T-helper 1 cell treated with Interleukin-12 subunit alpha and Interleukin-12 subunit beta and Interleukin-4 antibody, amounts not matched to agents 30 ng/mL and 1 ng/mL, for 36 hours (primary cell): Measurements from ENCODE around the gene MEGF11. TPM values are rescaled to one million over a fixed set of nuclear protein-coding genes. Genes with fewer than 3 reads are reported as not detected.

Experiments
- intact Hi-C: fragments of 100-400 bp; cut with micrococcal nuclease; formaldehyde crosslinking; loops from one replicate; pipeline ENCODE4 v1.15.1; 2024
- total RNA-seq: library from RNA; stranded (reverse); gene quantifications from 2 replicates; pipeline ENCODE4 v1.2.3, GENCODE V29; 2022

Gene MEGF11
- total RNA-seq, 1 donor from 2014 or later: 0.78 TPM

DNA sequence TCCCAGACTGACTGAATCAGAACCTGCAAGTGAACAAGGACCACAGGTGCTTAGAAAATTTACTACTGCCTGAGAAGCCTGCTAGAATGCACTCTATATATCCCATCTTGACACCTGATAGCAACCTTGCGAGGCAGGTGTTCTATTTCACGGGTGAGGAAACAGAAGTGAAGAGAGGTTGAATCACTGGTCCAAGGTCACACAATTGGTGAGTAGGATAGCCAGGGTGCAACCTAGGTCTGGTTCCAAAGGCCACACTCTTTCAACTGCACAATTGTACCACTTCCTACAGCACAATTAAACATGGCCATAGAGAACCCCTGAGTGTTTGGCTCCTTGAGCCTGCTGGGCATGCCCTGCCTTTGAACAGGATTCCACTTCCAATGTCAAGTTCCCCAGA is 297.2 kb downstream of the MEGF11 start:
- intact Hi-C loops: no loop called here

GRCh38 chr15:65954289-65954741 is 299.2 kb downstream of the MEGF11 start:
- intact Hi-C loops: no loop called here

DNA sequence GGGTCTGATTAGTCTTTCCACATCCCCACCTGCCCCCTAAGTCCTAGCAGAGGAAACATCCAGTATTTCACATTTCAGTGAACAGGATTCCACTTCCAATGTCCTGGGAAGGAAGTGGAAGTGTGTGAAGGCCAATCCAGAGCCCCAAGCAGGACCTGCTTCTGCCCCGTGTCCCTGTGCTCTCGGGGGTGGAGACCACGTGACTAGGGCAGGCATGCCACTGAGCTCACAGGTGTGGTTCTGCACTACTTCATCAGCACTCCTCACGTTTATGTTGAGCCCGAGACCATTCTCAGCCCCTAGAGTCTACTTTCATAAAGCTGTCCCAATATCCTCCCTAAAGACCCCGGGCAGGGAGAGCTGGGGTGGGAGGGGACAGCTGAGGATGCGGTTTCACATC is 299.9 kb downstream of the MEGF11 start:
- intact Hi-C loops: no loop called here

GRCh38 chr15:65952391-65953053 is 301.0 kb downstream of the MEGF11 start:
- intact Hi-C loops: no loop called here

DNA sequence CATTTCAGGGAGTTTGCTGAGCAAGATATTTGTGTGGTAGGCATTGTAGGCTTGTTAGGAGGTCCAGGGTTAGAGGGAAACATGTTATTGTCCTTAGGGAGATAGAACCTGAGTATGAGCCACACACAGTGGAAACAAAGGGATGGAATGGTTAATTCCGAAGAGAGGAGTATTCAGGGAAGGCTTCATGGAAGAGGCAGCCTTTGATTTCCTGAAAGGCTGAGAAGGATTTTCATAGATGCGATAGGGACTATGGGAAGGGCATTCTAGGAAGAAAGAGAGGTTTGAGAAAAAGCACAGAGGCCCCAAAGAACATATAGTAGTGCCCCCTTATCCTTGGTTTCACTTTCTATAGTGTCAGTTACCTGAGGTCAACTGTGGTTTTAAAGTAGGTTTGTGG is 302.5 kb downstream of the MEGF11 start:
- intact Hi-C loops: no loop called here

DNA sequence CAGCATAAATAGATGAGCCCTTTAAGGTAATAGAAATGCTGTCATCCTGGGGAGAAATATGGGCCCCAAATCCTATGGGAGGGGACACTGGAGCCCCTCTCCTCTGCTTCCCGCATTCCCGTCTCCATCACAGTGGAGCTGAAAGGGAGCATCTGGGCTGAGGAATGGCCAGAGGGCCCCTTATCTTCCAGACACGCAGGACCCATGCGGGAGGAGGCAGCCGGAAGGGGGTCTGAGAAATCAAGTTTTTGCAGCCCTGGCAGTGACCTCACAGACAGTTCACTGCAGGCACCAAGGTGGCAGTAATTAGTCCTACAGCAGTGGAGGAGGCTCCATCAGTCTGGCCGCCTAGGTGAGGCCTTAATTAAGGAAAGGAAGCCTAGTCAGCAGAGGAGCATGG is 304.1 kb downstream of the MEGF11 start:
- intact Hi-C loops: loop anchor here (10.0 kb wide), 1 partner anchor 315 kb away; no protein-coding TSS in a partner anchor

GRCh38 chr15:65949011-65949410 is 304.5 kb downstream of the MEGF11 start:
- intact Hi-C loops: loop anchor here (10.0 kb wide), 1 partner anchor 314 kb away; no protein-coding TSS in a partner anchor

DNA sequence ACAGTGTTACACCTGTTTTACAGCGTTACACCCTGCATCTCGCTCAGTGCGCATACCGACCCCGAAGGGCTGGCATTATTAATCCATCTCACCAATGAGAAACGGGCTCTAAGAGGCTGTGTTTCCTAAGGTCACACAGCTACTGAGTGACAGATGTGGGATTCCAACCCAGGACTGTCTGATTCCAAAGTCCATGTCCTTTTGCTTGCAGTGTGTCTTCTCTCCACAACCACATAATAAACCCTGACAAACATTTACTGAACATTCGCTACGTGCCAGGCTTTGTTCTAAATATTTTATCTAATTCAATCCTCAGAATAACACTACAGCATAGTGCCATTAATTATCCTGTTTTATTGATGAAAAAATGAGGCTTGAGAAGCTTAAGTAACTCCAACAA is 305.2 kb downstream of the MEGF11 start:
- intact Hi-C loops: loop anchor here (10.0 kb wide), 1 partner anchor 314 kb away; no protein-coding TSS in a partner anchor

DNA sequence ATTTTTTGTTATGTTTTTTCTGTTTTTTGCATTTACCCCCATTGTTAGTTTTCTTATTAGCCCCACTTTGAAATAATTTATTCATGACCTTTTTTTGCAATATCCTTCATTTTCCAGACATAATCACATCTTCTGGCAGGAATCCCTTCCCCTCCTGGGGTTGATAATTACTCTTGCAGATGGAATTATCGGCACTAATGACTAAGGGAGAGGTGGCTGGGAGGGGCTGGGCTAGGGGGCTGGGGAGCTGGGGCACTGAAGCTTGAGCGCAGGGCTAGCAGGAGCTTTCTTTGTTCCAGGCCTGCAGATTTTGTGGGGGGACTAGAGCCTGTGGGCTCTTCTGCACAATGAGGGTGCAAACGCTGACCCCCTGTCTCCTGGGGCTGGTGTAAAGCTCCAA is 306.5 kb downstream of the MEGF11 start:
- intact Hi-C loops: loop anchor here (10.0 kb wide), 1 partner anchor 312 kb away; no protein-coding TSS in a partner anchor

GRCh38 chr15:65945616-65946015 is 307.9 kb downstream of the MEGF11 start:
- intact Hi-C loops: loop anchor here (10.0 kb wide), 1 partner anchor 311 kb away; no protein-coding TSS in a partner anchor

- intact Hi-C loops: loop anchor here (10.0 kb wide), 1 partner anchor 310 kb away; no protein-coding TSS in a partner anchor
Measured at GRCh38 chr15:65944404-65944803, 309.1 kb downstream of the MEGF11 start.

DNA sequence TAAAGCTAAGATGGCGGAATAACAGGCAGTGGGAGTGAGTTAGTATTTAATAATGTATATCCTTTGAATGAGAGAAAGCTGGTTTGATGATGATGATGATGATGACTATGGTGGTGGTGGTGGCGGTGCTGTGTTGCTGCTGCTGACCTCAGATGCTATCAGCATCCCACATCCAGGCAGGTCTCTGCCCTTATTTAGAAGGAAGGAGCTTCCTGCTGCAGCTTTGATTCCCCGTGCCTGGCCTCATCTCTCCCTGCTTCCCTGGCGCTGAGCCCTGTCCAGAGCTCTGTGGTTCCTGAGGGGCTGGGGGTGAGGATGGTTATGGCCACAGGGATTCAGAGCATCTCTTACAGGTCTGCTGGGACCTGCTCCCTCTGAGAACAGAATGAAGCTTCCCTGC is 311.1 kb downstream of the MEGF11 start:
- intact Hi-C loops: loop anchor here (1.0 to 10.0 kb wide), 4 partner anchors 25 to 308 kb away; no protein-coding TSS in a partner anchor

DNA sequence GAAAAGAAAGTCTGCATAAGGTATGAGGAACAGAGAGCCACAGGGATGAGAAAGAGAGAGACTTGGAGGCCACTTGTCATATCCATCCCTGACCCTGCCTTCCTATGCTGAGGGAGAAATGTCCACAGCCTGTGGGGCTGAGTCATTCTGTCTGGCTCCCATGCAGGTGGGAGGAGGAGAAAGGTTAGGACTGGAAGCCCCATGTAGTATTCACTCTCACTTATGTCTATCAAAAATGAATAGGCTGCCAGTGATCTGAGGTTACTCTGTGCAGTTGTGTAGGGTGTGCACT is 313.0 kb downstream of the MEGF11 start:
- intact Hi-C loops: loop anchor here (10.0 kb wide), 1 partner anchor 306 kb away; no protein-coding TSS in a partner anchor

- intact Hi-C loops: loop anchor here (10.0 kb wide), 1 partner anchor 305 kb away; no protein-coding TSS in a partner anchor
Measured at GRCh38 chr15:65939901-65940617, 313.5 kb downstream of the MEGF11 start.

DNA sequence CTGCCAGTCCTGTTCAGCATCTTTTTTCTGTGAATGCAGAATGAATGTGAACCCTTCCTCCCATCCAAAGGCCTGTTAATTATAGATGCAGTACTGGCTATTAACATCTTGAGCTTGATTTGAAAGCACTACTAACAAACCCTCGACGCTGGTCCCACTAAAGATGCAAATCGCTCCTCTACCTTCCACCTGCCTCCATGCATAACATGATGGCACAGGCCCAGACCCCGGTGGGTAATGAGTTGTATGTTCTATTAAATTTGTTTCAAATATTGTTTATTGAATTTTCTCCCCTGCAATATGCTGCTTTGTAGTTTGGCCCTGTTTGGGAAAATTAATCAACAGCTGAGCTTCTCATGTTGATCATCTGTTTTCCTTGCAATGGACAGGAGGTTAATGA is 314.9 kb downstream of the MEGF11 start:
- intact Hi-C loops: no loop called here

DNA sequence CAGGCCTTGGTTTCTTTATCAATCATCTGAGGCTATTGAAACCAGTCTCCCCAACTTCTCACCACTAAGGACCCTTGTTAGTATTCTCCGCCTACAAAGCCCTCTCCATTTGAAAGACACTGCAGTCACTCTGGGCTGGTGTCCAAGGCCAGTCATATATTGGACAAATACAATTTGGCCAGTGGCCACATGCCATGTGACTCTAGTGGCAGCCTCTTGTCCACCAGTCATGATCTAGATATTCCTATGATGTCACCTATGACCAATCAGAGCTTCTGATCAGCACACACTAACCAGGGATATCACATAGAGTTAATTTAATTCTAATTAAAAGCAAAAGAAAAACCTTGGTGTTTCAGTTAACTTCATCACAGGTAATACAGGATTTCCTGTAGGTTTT is 316.1 kb downstream of the MEGF11 start:
- intact Hi-C loops: no loop called here

DNA sequence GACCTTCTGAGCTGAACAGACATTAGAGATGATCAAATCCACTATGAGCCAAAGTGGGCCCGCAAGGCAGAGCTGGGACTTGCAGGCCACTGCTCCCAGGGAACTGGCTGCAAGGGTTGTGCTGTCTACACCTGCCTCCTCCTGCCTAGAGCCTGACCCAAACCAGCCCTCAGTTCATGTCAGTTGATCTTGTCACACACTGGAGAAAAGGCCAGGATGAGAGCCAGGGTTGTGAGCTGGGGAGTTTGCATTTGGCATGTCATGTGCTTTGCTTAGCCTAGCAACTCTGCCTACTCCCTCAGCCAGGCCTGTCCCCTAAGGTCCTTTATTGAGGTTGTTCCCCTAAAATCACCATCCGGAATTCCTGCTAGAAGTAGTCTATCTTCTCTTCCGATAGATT is 316.5 kb downstream of the MEGF11 start:
- intact Hi-C loops: no loop called here

DNA sequence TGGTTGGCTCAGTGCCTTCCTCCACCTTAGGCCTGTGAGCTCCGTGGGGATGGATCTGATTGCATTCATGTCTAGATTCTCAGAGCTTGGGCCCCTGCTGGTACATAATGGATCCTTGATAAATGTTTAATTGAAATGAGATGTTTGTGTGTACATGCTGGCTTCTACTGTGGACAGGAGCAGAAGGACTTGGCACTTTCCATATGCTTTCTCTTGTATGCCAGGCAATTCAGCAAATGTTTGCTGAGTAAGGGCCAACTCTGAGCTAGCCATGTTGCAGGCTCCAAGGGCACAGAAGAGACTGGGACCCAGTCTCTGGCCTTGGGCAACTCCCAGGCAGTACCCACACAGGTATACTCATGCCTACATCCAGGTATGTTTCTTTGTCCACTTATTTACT is 317.3 kb downstream of the MEGF11 start:
- intact Hi-C loops: no loop called here

GRCh38 chr15:65935391-65935790 is 318.2 kb downstream of the MEGF11 start:
- intact Hi-C loops: no loop called here

- intact Hi-C loops: no loop called here
Measured at GRCh38 chr15:65931221-65931620, 322.3 kb downstream of the MEGF11 start.

DNA sequence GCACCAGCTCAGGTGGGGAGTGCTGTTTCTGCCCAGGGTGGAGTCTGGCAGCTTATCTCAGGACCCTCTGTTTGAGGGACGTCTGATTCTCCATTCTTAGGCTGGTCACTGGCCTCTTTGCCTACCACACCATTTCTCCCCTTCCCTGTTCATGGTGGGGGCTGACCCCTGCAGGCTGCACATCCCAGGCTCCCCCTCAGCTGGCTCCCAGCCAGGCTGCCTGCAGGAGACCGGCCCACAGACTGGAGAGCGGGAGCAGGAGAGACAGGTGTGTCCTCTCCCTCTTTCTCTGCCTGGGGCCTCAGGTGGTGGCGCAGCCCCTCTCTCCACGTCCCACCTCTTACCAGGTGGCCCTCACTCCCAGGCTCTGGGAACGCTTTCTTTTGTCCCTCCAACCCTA is 323.4 kb downstream of the MEGF11 start:
- intact Hi-C loops: no loop called here

GRCh38 chr15:65929573-65929972 is 324.0 kb downstream of the MEGF11 start:
- intact Hi-C loops: no loop called here

DNA sequence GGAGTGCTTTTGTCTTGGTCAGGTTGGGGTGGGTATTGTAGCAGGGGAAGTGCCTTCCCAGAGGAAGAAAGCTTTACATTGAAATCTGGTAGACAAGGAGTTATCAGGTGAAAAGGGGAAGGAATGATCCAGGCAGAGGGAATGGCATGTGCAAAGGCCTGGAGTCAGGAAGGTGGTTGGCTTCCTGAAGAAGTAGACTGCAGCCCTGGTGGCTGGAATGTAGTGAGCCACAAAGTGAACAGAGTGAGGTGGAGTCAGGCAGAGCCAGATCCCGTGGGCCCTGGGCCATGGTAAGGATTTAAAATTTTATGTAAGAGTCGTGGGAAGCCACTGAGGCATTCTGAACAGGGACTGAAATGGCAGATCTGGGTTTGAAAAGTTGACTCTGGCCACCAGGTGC is 326.0 kb downstream of the MEGF11 start:
- intact Hi-C loops: no loop called here
